Testis (tissue), 5 donors: ENCODE data around the gene ADAMTS6. TPM values are rescaled to one million over a fixed set of nuclear protein-coding genes. Genes with fewer than 3 reads are reported as not detected.
A peak's percentile ranks its signal among the peaks of the same experiment; 100 is the strongest.

ENCODE experiments used
- DNase-seq: peaks from one replicate; pipeline ENCODE4 v3.0.0-alpha.2; 2019
- H3K27ac ChIP-seq, 2 donors: fragments of 200-600 bp; sonication (generic); one replicate each; pipeline ENCODE4 v1.5.1; 2019
- H3K27me3 ChIP-seq: fragments of 200-600 bp; sonication (generic); one replicate; pipeline ENCODE4 v1.5.1; 2019
- H3K36me3 ChIP-seq: fragments of 200-600 bp; sonication (generic); one replicate; pipeline ENCODE4 v1.5.1; 2017; ENCODE audit warnings: low read depth; ENCODE audit errors: missing control alignments
- H3K4me1 ChIP-seq: fragments of 200-600 bp; sonication (generic); one replicate; pipeline ENCODE4 v1.5.1; 2019
- H3K4me3 ChIP-seq, 2 donors: fragments of 200-600 bp; sonication (generic); one replicate each; pipeline ENCODE4 v1.5.1; 2017 to 2019
- H3K9me3 ChIP-seq: fragments of 200-600 bp; sonication (generic); one replicate; pipeline ENCODE4 v1.5.1; 2017
- CTCF ChIP-seq, 3 experiments: fragments of 450-650 bp in 2 of 3; fragments of 200-600 bp in 1 of 3; sonication (generic) in 1 of 3; IDR thresholded peaks; one replicate each; pipeline ENCODE4 v1.5.1; 2016 to 2019; ENCODE audit warnings: antibody characterized with exemption in 3 of 3, mild to moderate bottlenecking in 2 of 3, moderate library complexity in 1 of 3
- POLR2A ChIP-seq: fragments of 450-650 bp; IDR thresholded peaks from one replicate; pipeline ENCODE4 v1.6.1; 2017; ENCODE audit warnings: antibody characterized with exemption, mild to moderate bottlenecking, moderate library complexity
- WGBS, 2 donors: methylation state at CpG; one replicate each; pipeline ENCODE4 v1.1.5; 2018; 5-methylcytosine and 5-hydroxymethylcytosine counted together
- intact Hi-C: fragments of 100-400 bp; cut with DNase I; formaldehyde crosslinking; loops from one replicate; pipeline ENCODE4 v1.15.1; 2023; ENCODE audit warnings: low total_unique reads
- long read RNA-seq, 2 donors: transcript quantifications; one replicate each; lab custom pipeline, GENCODE V29; 2026
- polyA plus RNA-seq: library from polyadenylated mRNA; stranded (reverse); fragments of 350-450 nt; fragmentation: Illumina TruSeq; extraction: RNeasy Lipid Tissue Mini Kit (QIAGEN cat#74804); gene quantifications from one replicate; pipeline ENCODE4 v1.2.3, GENCODE V29; 2014; ENCODE audit warnings: low read depth, low replicate concordance; ENCODE audit not compliant: insufficient read depth
- total RNA-seq, 2 donors: library from RNA; depleted of rRNA; stranded (reverse); fragments of >200 nt; gene quantifications; one replicate each; pipeline ENCODE4 v1.2.3, GENCODE V29; 2016

The ADAMTS6 gene, protein sequence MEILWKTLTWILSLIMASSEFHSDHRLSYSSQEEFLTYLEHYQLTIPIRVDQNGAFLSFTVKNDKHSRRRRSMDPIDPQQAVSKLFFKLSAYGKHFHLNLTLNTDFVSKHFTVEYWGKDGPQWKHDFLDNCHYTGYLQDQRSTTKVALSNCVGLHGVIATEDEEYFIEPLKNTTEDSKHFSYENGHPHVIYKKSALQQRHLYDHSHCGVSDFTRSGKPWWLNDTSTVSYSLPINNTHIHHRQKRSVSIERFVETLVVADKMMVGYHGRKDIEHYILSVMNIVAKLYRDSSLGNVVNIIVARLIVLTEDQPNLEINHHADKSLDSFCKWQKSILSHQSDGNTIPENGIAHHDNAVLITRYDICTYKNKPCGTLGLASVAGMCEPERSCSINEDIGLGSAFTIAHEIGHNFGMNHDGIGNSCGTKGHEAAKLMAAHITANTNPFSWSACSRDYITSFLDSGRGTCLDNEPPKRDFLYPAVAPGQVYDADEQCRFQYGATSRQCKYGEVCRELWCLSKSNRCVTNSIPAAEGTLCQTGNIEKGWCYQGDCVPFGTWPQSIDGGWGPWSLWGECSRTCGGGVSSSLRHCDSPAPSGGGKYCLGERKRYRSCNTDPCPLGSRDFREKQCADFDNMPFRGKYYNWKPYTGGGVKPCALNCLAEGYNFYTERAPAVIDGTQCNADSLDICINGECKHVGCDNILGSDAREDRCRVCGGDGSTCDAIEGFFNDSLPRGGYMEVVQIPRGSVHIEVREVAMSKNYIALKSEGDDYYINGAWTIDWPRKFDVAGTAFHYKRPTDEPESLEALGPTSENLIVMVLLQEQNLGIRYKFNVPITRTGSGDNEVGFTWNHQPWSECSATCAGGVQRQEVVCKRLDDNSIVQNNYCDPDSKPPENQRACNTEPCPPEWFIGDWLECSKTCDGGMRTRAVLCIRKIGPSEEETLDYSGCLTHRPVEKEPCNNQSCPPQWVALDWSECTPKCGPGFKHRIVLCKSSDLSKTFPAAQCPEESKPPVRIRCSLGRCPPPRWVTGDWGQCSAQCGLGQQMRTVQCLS (N-terminal part only)
- total RNA-seq = 10 to 100 TPM; 25.5 to 43.1 TPM
- 4.1 TPM for polyA plus RNA-seq
- long read RNA-seq, donor 1 = 0 reads
- long read RNA-seq, donor 2 = 0 reads

- H3K36me3 ChIP-seq = no peaks in the 10 kb centered on the region
- no peaks in the 10 kb centered on the region for H3K9me3 ChIP-seq
- WGBS, 2 donors = 0 to 1% methylated on average over 12 of the region's 12 CpGs
- peak; percentile 94 for DNase-seq
- peak within 1 kb of the TSS; percentile 57 to 69 for H3K4me3 ChIP-seq
- H3K27me3 ChIP-seq = no peaks in the 10 kb centered on the region
- intact Hi-C loops = loop anchor here (10.0 kb wide), 2 partner anchors 517 to 667 kb away; no protein-coding TSS in a partner anchor
- H3K27ac ChIP-seq = peak within 1 kb of the TSS; percentile 86 to 96
- H3K4me1 ChIP-seq = peaks cover 6% of the 10 kb centered on the region
- TF ChIP-seq POLR2A (peak; percentile 47), CTCF (IDR thresholded peaks at IDR 0.05) (no peak)
Observed at GRCh38 chr5:65481635-65482295, at the start of gene ADAMTS6. ADAMTS6 (minus strand) TSS chr5:65481920; CDS start chr5:65473673, 8,247 bp downstream.

DNA sequence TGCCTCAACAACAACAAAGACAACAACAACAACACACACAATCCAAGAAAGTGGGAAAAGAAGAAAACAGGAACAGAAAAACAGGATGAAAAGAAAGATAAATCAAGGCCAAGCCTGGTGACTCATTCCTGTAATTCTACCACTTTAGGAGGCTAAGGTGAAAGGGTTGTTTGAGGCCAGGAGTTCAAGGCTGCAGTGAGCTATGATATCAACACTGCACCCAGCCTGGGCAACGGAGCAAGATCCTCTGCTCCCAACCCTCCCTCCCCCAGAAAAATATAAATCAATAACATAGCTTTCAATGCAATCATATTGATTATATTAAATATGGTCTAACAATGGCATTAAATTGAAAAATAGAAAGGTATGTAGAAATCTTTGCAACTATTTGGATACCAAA is 49.2 kb upstream of the ADAMTS6 start:
- Histone ChIP-seq H3K27me3 (no peaks in the 10 kb centered on the region), H3K4me3 (no peak overlapping the region), H3K4me1 (no peaks in the 10 kb centered on the region), H3K36me3 (no peaks in the 10 kb centered on the region), H3K9me3 (no peaks in the 10 kb centered on the region), H3K27ac (no peak overlapping the region)
- no peak for DNase-seq
- WGBS, 2 donors = 76 to 93% methylated on average over 1 of the region's 1 CpG
- intact Hi-C loops = no loop called here
- no peak for TF ChIP-seq CTCF (IDR thresholded peaks at IDR 0.05)
- no peak for TF ChIP-seq POLR2A

- no peaks in the 10 kb centered on the region for H3K27me3 ChIP-seq
- H3K9me3 ChIP-seq = no peaks in the 10 kb centered on the region
- H3K4me3 ChIP-seq = no peak overlapping the region
- 65 to 81% methylated on average over 3 of the region's 3 CpGs for WGBS, 2 donors
- no peak for DNase-seq
- no peaks in the 10 kb centered on the region for H3K4me1 ChIP-seq
- TF ChIP-seq POLR2A = no peak
- no peak for TF ChIP-seq CTCF (IDR thresholded peaks at IDR 0.05)
- intact Hi-C loops = no loop called here
- no peak overlapping the region for H3K27ac ChIP-seq
- H3K36me3 ChIP-seq = no peaks in the 10 kb centered on the region
Observed at GRCh38 chr5:65525726-65526125, 44.0 kb upstream of the ADAMTS6 start.

DNA sequence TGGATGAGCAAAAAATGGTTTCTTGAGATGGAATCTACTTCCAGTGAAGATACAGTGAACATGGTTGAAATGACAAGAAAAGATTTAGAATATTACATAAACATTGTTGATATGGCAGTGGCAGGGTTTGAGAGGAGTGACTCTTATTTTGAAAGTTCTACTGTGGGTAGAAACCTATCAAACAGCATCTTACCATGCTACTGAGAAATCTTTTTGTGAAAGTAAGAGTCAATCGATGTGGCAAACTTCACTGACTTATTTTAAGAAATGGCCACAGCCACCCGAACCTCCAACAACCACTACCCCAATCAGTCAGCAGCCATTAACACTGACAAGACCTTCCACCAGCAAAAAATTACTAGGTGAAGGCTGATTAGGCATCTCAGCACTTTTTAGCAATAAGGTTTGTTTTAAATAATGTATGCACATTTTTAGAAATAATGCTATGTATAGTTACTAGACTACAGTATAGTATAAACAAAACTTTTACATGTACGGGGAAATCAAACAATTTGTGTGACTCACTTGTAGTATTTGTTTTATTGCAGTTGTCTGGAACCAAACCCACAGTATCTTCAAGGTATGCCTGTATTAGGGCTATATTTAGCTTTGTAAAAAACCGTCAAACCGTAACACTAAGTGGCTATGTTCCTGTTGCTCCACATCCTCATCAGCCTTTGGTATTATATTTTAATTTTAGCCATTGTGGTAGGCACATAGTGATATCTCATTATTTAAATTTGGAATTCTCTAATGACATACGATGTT is 30.6 kb upstream of the ADAMTS6 start:
- no peak for DNase-seq
- no peaks in the 10 kb centered on the region for H3K4me1 ChIP-seq
- no peaks in the 10 kb centered on the region for H3K27me3 ChIP-seq
- no peak for TF ChIP-seq CTCF (IDR thresholded peaks at IDR 0.05)
- no peak for TF ChIP-seq POLR2A
- 82 to 83% methylated on average over 6 of the region's 6 CpGs for WGBS, 2 donors
- H3K27ac ChIP-seq = no peak overlapping the region
- intact Hi-C loops = no loop called here
- H3K36me3 ChIP-seq = no peaks in the 10 kb centered on the region
- H3K4me3 ChIP-seq = no peak overlapping the region
- no peaks in the 10 kb centered on the region for H3K9me3 ChIP-seq
